Muscle layer of duodenum (tissue), 2 donors: ENCODE results near the gene NENF.

ENCODE experiments used
- H3K27ac ChIP-seq: one replicate; pipeline ENCODE4 v1.7.0; 2013; ENCODE audit warnings: mild to moderate bottlenecking, low read length
- H3K27me3 ChIP-seq: one replicate; pipeline ENCODE4 v1.7.0; 2013; ENCODE audit warnings: low read depth, mild to moderate bottlenecking, control low read depth, low read length
- H3K36me3 ChIP-seq, 2 donors: one replicate each; pipeline ENCODE4 v1.7.0; 2013; ENCODE audit warnings: low read length in 2 of 2, control low read depth in 1 of 2, mild to moderate bottlenecking in 1 of 2; ENCODE audit not compliant: insufficient read depth in 2 of 2, control insufficient read depth in 1 of 2
- H3K4me1 ChIP-seq, 2 donors: one replicate each; pipeline ENCODE4 v1.7.0; 2013; ENCODE audit warnings: low read length in 2 of 2, mild to moderate bottlenecking in 2 of 2, control low read depth in 1 of 2, moderate library complexity in 1 of 2; ENCODE audit not compliant: insufficient read depth in 2 of 2, control insufficient read depth in 1 of 2
- H3K4me3 ChIP-seq, 2 donors: one replicate each; pipeline ENCODE4 v1.7.0; 2013; ENCODE audit warnings: low read length in 2 of 2, low read depth in 1 of 2, mild to moderate bottlenecking in 1 of 2
- H3K9me3 ChIP-seq, 2 donors: one replicate each; pipeline ENCODE4 v1.7.0; 2013; ENCODE audit warnings: low read length in 2 of 2, control low read depth in 1 of 2, mild to moderate bottlenecking in 1 of 2; ENCODE audit not compliant: control insufficient read depth in 1 of 2
- donor health status: healthy.

NENF gene

DNA sequence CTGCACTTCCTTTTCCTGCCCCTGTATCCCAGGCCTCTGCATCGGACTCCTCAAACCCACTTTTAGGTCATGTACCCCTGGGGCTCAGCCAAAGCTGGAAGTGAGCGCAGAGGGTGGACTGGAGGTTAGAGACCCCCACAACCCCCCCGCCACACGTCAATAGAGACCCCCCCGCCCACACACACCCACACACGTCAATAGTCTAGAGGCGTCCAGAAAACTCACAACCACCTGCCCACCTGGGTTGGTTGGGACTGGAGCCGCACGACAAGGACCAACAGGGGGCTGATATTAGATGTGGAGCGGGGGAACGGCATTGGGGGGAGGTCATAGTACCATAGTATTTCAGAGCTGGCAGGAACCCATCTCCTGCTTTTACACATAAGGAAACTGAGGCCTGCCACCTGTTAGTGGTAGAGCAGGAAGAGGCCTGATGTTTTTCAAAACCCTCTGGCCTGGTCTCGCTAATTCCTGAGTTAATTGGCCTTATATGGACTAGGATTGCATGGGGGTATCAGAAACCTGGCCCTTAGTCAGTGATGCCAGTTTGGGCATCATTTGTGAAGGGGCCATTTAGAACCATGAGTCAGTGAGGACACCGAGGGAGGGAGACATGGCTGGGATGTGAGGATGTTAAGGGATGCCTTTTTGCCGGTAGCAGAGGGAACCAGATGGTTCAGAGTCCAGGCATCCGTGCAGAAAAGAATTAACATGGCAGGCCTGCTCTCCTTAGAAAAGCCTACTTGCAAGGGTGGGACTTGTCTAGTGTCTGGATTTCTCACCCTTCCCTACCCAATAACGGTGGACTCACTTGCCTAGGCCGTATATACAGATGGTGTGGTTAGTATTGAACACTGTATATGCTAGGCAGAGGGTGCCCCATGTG, 1.1 kb downstream of the NENF start:
- Histone ChIP-seq H3K27ac (peak overlapping the region; percentile 51), H3K27me3 (no peaks in the 10 kb centered on the region), H3K4me3 (peak overlapping the region; percentile 75 to 80), H3K36me3 (no peaks in the 10 kb centered on the region), H3K9me3 (no peaks in the 10 kb centered on the region), H3K4me1 (peaks cover 6 to 18% of the 10 kb centered on the region in 2 donors)

GRCh38 chr1:212434992-212435391, 2.3 kb downstream of the NENF start:
- Histone ChIP-seq H3K9me3 (no peaks in the 10 kb centered on the region), H3K27me3 (no peaks in the 10 kb centered on the region), H3K4me1 (peaks cover 6 to 18% of the 10 kb centered on the region in 2 donors), H3K36me3 (no peaks in the 10 kb centered on the region), H3K27ac (no peak overlapping the region), H3K4me3 (no peak overlapping the region)

- no peaks in the 10 kb centered on the region for H3K36me3 ChIP-seq
- H3K27me3 ChIP-seq: no peaks in the 10 kb centered on the region
- no peaks in the 10 kb centered on the region for H3K9me3 ChIP-seq
- H3K4me1 ChIP-seq: peaks cover 0 to 13% of the 10 kb centered on the region in 2 donors
- H3K27ac ChIP-seq: no peak overlapping the region
- no peak overlapping the region for H3K4me3 ChIP-seq
Observed at GRCh38 chr1:212437179-212437798, 4.6 kb downstream of the NENF start.

GRCh38 chr1:212438831-212439237, 6.1 kb downstream of the NENF start:
- Histone ChIP-seq H3K36me3 (peaks cover 0 to under 1% of the 10 kb centered on the region in 2 donors), H3K4me1 (peaks cover 0 to 8% of the 10 kb centered on the region in 2 donors), H3K27me3 (no peaks in the 10 kb centered on the region), H3K27ac (no peak overlapping the region), H3K9me3 (no peaks in the 10 kb centered on the region), H3K4me3 (no peak overlapping the region)

DNA sequence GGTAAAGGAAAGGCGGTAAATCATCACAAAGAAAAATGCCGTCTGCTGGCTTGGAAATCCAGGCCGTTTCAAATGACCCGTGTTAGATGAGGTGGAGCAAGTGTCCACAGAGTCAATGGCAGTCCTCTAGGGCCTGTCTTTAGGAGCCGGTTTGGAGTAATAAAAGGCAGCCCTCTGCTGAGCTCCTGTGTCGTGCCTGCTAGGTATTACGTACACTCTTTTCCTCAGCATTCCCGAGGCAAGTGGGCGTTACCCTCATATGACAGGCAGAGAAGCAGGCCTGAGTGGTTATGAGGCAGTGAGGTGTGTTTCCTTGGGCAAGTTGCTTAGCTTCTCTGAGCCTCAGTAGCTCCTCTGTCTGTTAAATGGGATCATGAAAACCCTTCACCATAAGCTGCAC, 7.7 kb downstream of the NENF start:
- H3K27ac ChIP-seq: no peak overlapping the region

DNA sequence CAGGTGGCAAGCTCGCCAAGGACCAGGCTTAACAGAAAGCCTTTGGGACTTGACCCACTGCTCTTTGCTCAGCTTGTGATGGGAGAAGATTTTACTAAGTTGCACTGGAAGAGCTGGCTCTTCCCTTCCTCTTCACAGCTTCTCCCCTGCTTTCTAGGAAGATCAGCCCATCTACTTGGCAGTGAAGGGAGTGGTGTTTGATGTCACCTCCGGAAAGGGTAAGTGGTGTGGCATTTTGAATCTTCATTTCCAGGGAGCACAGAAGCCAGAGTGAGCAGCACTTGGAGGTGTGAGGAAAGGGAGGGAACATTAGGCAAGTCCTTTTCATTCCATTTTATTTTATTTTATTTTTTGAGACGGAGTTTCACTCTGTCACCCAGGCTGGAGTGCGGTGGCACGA, 9.7 kb downstream of the NENF start:
- no peak overlapping the region for H3K4me3 ChIP-seq
- H3K36me3 ChIP-seq: peaks cover 8 to 26% of the 10 kb centered on the region in 2 donors
- no peaks in the 10 kb centered on the region for H3K4me1 ChIP-seq
- H3K27me3 ChIP-seq: no peaks in the 10 kb centered on the region
- no peaks in the 10 kb centered on the region for H3K9me3 ChIP-seq
- no peak overlapping the region for H3K27ac ChIP-seq

More for the DNA sequence above, 7.7 kb downstream of the NENF start:
- Histone ChIP-seq H3K9me3 (no peaks in the 10 kb centered on the region), H3K4me1 (peaks cover 0 to 1% of the 10 kb centered on the region in 2 donors), H3K27me3 (no peaks in the 10 kb centered on the region), H3K4me3 (no peak overlapping the region), H3K36me3 (peaks cover 3 to 15% of the 10 kb centered on the region in 2 donors)

- Histone ChIP-seq H3K27ac (no peak overlapping the region), H3K36me3 (peaks cover 8 to 26% of the 10 kb centered on the region in 2 donors), H3K4me1 (no peaks in the 10 kb centered on the region), H3K27me3 (no peaks in the 10 kb centered on the region), H3K9me3 (no peaks in the 10 kb centered on the region), H3K4me3 (no peak overlapping the region)
Observed at GRCh38 chr1:212446333-212446732, 13.6 kb downstream of the NENF start.

DNA sequence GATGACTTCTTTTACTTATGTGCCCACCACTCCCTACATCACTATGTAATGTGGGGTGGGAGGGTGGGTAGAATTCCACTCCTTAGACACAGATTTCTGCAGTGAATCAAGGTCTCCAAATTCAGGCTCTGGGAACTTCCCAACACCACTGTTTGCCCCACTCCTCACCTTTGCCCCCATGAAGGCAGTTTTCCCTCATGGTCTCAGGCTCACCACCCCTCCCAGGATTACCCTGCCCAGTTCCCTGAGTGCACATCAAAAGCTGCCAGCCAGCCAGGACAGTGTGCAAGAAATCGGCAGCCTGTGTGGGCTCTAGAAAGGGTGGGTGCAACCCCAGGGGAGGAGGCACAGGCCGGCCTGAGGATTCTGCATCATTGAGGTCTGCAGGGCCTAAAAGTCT, 14.8 kb downstream of the NENF start:
- Histone ChIP-seq H3K27ac (no peak overlapping the region), H3K36me3 (peaks cover 8 to 26% of the 10 kb centered on the region in 2 donors), H3K4me1 (peaks cover 0 to 5% of the 10 kb centered on the region in 2 donors), H3K27me3 (no peaks in the 10 kb centered on the region), H3K9me3 (no peaks in the 10 kb centered on the region), H3K4me3 (no peak overlapping the region)

- Histone ChIP-seq H3K4me1 (peaks cover 0 to 20% of the 10 kb centered on the region in 2 donors), H3K27me3 (no peaks in the 10 kb centered on the region), H3K9me3 (no peaks in the 10 kb centered on the region), H3K4me3 (no peak overlapping the region), H3K36me3 (peaks cover 5 to 11% of the 10 kb centered on the region in 2 donors), H3K27ac (no peak overlapping the region)
Observed at GRCh38 chr1:212450331-212450881, 17.7 kb downstream of the NENF start.

- Histone ChIP-seq H3K27me3 (no peaks in the 10 kb centered on the region), H3K4me1 (peaks cover 0 to 24% of the 10 kb centered on the region in 2 donors), H3K9me3 (no peaks in the 10 kb centered on the region), H3K27ac (no peak overlapping the region), H3K36me3 (peaks cover 0 to 5% of the 10 kb centered on the region in 2 donors), H3K4me3 (no peak overlapping the region)
Observed at GRCh38 chr1:212451416-212452322, 18.9 kb downstream of the NENF start.
